HepG2 (cell line): Measurements from ENCODE around the gene IQCN. TPM values are rescaled to one million over a fixed set of nuclear protein-coding genes. Genes with fewer than 3 reads are reported as not detected.

Experiments
- ATF7-NPFF ChIP-seq: sonication (generic); formaldehyde crosslinking; IDR thresholded peaks from 2 replicates; pipeline ENCODE4 v1.8.1; 2023; ENCODE audit warnings: mild to moderate bottlenecking, low read depth, missing genetic modification reagents, moderate library complexity
- CBX2 ChIP-seq, 2 experiments: fragments of 200-600 bp in 1 of 2; sonication (generic); formaldehyde crosslinking in 1 of 2; IDR thresholded peaks; 2 replicates each; pipeline versions ENCODE4 v1.7.0 to v1.8.1; 2018 to 2022; ENCODE audit warnings: low read depth in 2 of 2, low read length in 1 of 2, mild to moderate bottlenecking in 1 of 2, missing genetic modification reagents in 1 of 2
- CENPX ChIP-seq: sonication (generic); formaldehyde crosslinking; IDR thresholded peaks from 2 replicates; pipeline ENCODE4 v1.9.0; 2021; ENCODE audit warnings: mild to moderate bottlenecking, missing genetic modification reagents, moderate library complexity
- ELF4 ChIP-seq: sonication (generic); formaldehyde crosslinking; IDR thresholded peaks from 2 replicates; pipeline ENCODE4 v1.5.0; 2020; ENCODE audit warnings: missing genetic modification reagents, mild to moderate bottlenecking, moderate library complexity, borderline replicate concordance
- HMGXB3 ChIP-seq: sonication (generic); formaldehyde crosslinking; IDR thresholded peaks from 2 replicates; pipeline ENCODE4 v1.4.0; 2020; ENCODE audit warnings: missing genetic modification reagents, borderline replicate concordance
- JDP2 ChIP-seq: sonication (generic); formaldehyde crosslinking; IDR thresholded peaks from 2 replicates; pipeline ENCODE4 v1.8.1; 2022; ENCODE audit warnings: missing genetic modification reagents, borderline replicate concordance
- KMT2B ChIP-seq: IDR thresholded peaks from 2 replicates; pipeline ENCODE4 v1.6.1; 2016; ENCODE audit warnings: missing genetic modification reagents, missing compliant biosample characterization
- NCOR1 ChIP-seq: fragments of 200-600 bp; sonication (generic); IDR thresholded peaks from 2 replicates; pipeline ENCODE4 v1.7.0; 2017; ENCODE audit warnings: antibody characterized with exemption, low read length, borderline replicate concordance
- NKX3-1 ChIP-seq: sonication (generic); formaldehyde crosslinking; IDR thresholded peaks from 2 replicates; pipeline ENCODE4 v1.5.0; 2020; ENCODE audit warnings: missing genetic modification reagents
- PREB ChIP-seq: sonication (generic); formaldehyde crosslinking; IDR thresholded peaks from 2 replicates; pipeline ENCODE4 v1.4.0; 2020; ENCODE audit warnings: missing genetic modification reagents
- SIX4 ChIP-seq: sonication (generic); formaldehyde crosslinking; IDR thresholded peaks from 2 replicates; pipeline ENCODE4 v1.4.0; 2020; ENCODE audit warnings: missing genetic modification reagents
- SP2 ChIP-seq: sonication (generic); formaldehyde crosslinking; IDR thresholded peaks from 2 replicates; pipeline ENCODE4 v1.5.1; 2020; ENCODE audit warnings: mild to moderate bottlenecking, missing genetic modification reagents
- TSC22D2 ChIP-seq: sonication (generic); formaldehyde crosslinking; IDR thresholded peaks from 2 replicates; pipeline ENCODE4 v1.5.1; 2020; ENCODE audit warnings: missing genetic modification reagents, mild to moderate bottlenecking, borderline replicate concordance
- ZBTB1 ChIP-seq: sonication (generic); formaldehyde crosslinking; IDR thresholded peaks from 2 replicates; pipeline ENCODE4 v1.4.0; 2020; ENCODE audit warnings: missing genetic modification reagents, borderline replicate concordance
- ZNF7 ChIP-seq: IDR thresholded peaks from 2 replicates; pipeline ENCODE4 v1.6.1; 2016; ENCODE audit warnings: missing biosample characterization, missing genetic modification reagents
- ZNF75D ChIP-seq: sonication (generic); formaldehyde crosslinking; IDR thresholded peaks from 2 replicates; pipeline ENCODE4 v1.8.1; 2023; ENCODE audit warnings: missing genetic modification reagents, mild to moderate bottlenecking, borderline replicate concordance
- polyA plus RNA-seq, 8 experiments: library from polyadenylated mRNA; depleted of rRNA in 3 of 8; stranded (reverse) in 7 of 8; unstranded in 1 of 8; fragments of >200 nt; fragmentation: Illumina TruSeq in 4 of 8; extraction: Trizol in 4 of 8; gene quantifications; 2 replicates each; pipeline versions ENCODE4 v1.2.1 to v1.2.3, GENCODE V29; 2011 to 2016; ENCODE audit warnings: low read depth in 4 of 8, missing spikeins in 1 of 8, mixed read lengths in 1 of 8; ENCODE audit not compliant: insufficient read depth in 1 of 8
- total RNA-seq, 5 experiments: library from RNA; depleted of rRNA; stranded (reverse); fragments of >200 nt; fragmentation: Illumina TruSeq; extraction: Trizol; gene quantifications; 2 replicates each; pipeline ENCODE4 v1.2.3, GENCODE V29; 2016; ENCODE audit warnings: low read depth in 1 of 5
- TF ChIP-seq, protein P1 (sequence below): sonication (generic); formaldehyde crosslinking; IDR thresholded peaks from 2 replicates; pipeline ENCODE4 v1.4.0; 2020; ENCODE audit warnings: mild to moderate bottlenecking, low read depth, missing genetic modification reagents
- TF ChIP-seq, protein P2 (sequence below): conservative IDR thresholded peaks from 2 replicates; pipeline ENCODE4 v1.6.1; 2018; ENCODE audit warnings: missing genetic modification reagents

The IQCN gene
- total and polyA plus RNA-seq, 2 of the 13 experiments (the other 11 are each of a cell fraction or from before 2014, with no cell fraction given), result 0.04 to 0.18 TPM

- no peak for TF ChIP-seq TSC22D2
- TF ChIP-seq SIX4 (CRISPR knock-in tag), result no peak
- no peak for TF ChIP-seq ELF4
- TF ChIP-seq ZBTB1, result no peak
- TF ChIP-seq HMGXB3 (CRISPR knock-in tag), result no peak
- no peak for TF ChIP-seq KMT2B (CRISPR knock-in tag)
- 0 out of 2 replicates have a peak, but pooled peaks have one; percentile 15 for TF ChIP-seq NCOR1
- TF ChIP-seq ATF7-NPFF (CRISPR knock-in tag), result no peak
- no peak for TF ChIP-seq ZNF7
- TF ChIP-seq CBX2 (IDR thresholded peaks at IDR 0.05; ENCODE audit: low read depth, low read length), result no peak
- TF ChIP-seq CBX2 (CRISPR knock-in tag; IDR thresholded peaks at IDR 0.05; ENCODE audit: low read depth), result no peak
- TF ChIP-seq JDP2 (CRISPR knock-in tag), result no peak
- TF ChIP-seq, protein P1, sequence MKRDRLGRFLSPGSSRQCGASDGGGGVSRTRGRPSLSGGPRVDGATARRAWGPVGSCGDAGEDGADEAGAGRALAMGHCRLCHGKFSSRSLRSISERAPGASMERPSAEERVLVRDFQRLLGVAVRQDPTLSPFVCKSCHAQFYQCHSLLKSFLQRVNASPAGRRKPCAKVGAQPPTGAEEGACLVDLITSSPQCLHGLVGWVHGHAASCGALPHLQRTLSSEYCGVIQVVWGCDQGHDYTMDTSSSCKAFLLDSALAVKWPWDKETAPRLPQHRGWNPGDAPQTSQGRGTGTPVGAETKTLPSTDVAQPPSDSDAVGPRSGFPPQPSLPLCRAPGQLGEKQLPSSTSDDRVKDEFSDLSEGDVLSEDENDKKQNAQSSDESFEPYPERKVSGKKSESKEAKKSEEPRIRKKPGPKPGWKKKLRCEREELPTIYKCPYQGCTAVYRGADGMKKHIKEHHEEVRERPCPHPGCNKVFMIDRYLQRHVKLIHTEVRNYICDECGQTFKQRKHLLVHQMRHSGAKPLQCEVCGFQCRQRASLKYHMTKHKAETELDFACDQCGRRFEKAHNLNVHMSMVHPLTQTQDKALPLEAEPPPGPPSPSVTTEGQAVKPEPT (CRISPR knock-in tag), result 0 out of 2 replicates have a peak, but pooled peaks have one; percentile 52
- no peak for TF ChIP-seq CENPX (CRISPR knock-in tag)
- TF ChIP-seq ZNF75D, result no peak
- no peak for TF ChIP-seq PREB (CRISPR knock-in tag)
- TF ChIP-seq NKX3-1 (CRISPR knock-in tag), result no peak
- no peak for TF ChIP-seq SP2 (CRISPR knock-in tag)
- TF ChIP-seq, protein P2, sequence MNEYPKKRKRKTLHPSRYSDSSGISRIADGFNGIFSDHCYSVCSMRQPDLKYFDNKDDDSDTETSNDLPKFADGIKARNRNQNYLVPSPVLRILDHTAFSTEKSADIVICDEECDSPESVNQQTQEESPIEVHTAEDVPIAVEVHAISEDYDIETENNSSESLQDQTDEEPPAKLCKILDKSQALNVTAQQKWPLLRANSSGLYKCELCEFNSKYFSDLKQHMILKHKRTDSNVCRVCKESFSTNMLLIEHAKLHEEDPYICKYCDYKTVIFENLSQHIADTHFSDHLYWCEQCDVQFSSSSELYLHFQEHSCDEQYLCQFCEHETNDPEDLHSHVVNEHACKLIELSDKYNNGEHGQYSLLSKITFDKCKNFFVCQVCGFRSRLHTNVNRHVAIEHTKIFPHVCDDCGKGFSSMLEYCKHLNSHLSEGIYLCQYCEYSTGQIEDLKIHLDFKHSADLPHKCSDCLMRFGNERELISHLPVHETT (CRISPR knock-in tag), result peak; percentile 74; the same call in 1 of the 2 replicates
Measured at GRCh38 chr19:18317961-18318800, 43.9 kb upstream of the IQCN start (continued).
